A549 (cell line): ENCODE data around the gene PRRG1.

ENCODE experiments used
- CTCF ChIP-seq: fragments of >200 bp; sonication (Bioruptor Twin); formaldehyde crosslinking; IDR thresholded peaks from 3 replicates; pipeline ENCODE4 v1.5.1; 2016
- ELK1 ChIP-seq: fragments of 150-350 bp; IDR thresholded peaks from 2 replicates; pipeline ENCODE4 v1.6.1; 2014; ENCODE audit warnings: low read depth, mild to moderate bottlenecking, low read length
- POLR2A ChIP-seq: IDR thresholded peaks from 2 replicates; pipeline ENCODE4 v1.6.1; 2012; ENCODE audit warnings: mild to moderate bottlenecking, low read length
- POLR2AphosphoS2 ChIP-seq: conservative IDR thresholded peaks from 2 replicates; pipeline ENCODE4 v1.6.1; 2012; ENCODE audit warnings: low read length, improper control_type of control experiment, inconsistent platforms

GRCh38 chrX:37487271-37487670, 138.1 kb downstream of the PRRG1 start:
- no peak for TF ChIP-seq CTCF
- no peak for TF ChIP-seq POLR2A
- no peak for TF ChIP-seq POLR2AphosphoS2
- no peak for TF ChIP-seq ELK1
